ENCODE results near the gene ITSN2.

The ITSN2 gene

DNA sequence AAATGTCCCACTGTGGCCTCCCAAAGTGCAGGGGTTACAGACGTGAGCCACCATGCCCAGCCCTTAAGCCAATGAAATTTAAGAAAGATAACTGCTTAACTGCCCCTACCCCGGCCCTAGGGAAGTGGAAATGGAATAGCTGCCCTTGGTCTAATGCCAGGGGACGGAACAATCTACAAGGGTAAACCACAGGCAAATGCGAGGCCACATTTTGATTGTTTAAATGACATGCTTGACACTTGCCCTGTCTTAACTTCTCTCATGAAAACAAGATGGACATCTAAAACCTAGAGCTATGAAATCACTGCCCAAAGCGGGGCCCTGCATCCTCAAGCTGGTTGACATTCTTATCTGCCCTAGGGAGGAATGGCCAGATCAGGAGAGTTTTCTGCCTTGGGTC lies 5.5 kb upstream of the ITSN2 start:
- ATAC-seq: no peak
- TF ChIP-seq CSDC2 (CRISPR knock-in tag; IDR thresholded peaks at IDR 0.05) (no peak), TCF4 (CRISPR knock-in tag; IDR thresholded peaks at IDR 0.05; ENCODE audit: borderline replicate concordance) (no peak), RARB (CRISPR knock-in tag; IDR thresholded peaks at IDR 0.05) (no peak), ZNF565 (CRISPR knock-in tag; conservative IDR thresholded peaks at IDR 0.05; ENCODE audit: low read depth) (no peak), ZNF70 (CRISPR knock-in tag; IDR thresholded peaks at IDR 0.05) (no peak), BACH2 (CRISPR knock-in tag; IDR thresholded peaks at IDR 0.05; ENCODE audit: borderline replicate concordance) (no peak), GLIS3 (CRISPR knock-in tag; IDR thresholded peaks at IDR 0.05) (no peak), ISL1 (CRISPR knock-in tag; IDR thresholded peaks at IDR 0.05) (no peak), ESRRG (CRISPR knock-in tag; IDR thresholded peaks at IDR 0.05) (no peak), ZFP30 (CRISPR knock-in tag; IDR thresholded peaks at IDR 0.05) (no peak), ZFP3 (CRISPR knock-in tag; IDR thresholded peaks at IDR 0.05) (no peak), ARNTL (CRISPR knock-in tag; IDR thresholded peaks at IDR 0.05; ENCODE audit: borderline replicate concordance, low read depth) (no peak), TOX (CRISPR knock-in tag; IDR thresholded peaks at IDR 0.05; ENCODE audit: borderline replicate concordance) (no peak), ZNF8 (CRISPR knock-in tag; IDR thresholded peaks at IDR 0.05) (no peak), OSR1 (CRISPR knock-in tag; IDR thresholded peaks at IDR 0.05) (no peak)
- TF ChIP-seq, protein P1, sequence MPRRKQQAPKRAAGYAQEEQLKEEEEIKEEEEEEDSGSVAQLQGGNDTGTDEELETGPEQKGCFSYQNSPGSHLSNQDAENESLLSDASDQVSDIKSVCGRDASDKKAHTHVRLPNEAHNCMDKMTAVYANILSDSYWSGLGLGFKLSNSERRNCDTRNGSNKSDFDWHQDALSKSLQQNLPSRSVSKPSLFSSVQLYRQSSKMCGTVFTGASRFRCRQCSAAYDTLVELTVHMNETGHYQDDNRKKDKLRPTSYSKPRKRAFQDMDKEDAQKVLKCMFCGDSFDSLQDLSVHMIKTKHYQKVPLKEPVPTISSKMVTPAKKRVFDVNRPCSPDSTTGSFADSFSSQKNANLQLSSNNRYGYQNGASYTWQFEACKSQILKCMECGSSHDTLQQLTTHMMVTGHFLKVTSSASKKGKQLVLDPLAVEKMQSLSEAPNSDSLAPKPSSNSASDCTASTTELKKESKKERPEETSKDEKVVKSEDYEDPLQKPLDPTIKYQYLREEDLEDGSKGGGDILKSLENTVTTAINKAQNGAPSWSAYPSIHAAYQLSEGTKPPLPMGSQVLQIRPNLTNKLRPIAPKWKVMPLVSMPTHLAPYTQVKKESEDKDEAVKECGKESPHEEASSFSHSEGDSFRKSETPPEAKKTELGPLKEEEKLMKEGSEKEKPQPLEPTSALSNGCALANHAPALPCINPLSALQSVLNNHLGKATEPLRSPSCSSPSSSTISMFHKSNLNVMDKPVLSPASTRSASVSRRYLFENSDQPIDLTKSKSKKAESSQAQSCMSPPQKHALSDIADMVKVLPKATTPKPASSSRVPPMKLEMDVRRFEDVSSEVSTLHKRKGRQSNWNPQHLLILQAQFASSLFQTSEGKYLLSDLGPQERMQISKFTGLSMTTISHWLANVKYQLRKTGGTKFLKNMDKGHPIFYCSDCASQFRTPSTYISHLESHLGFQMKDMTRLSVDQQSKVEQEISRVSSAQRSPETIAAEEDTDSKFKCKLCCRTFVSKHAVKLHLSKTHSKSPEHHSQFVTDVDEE (CRISPR knock-in tag; IDR thresholded peaks at IDR 0.05): no peak
- TF ChIP-seq, protein P2, sequence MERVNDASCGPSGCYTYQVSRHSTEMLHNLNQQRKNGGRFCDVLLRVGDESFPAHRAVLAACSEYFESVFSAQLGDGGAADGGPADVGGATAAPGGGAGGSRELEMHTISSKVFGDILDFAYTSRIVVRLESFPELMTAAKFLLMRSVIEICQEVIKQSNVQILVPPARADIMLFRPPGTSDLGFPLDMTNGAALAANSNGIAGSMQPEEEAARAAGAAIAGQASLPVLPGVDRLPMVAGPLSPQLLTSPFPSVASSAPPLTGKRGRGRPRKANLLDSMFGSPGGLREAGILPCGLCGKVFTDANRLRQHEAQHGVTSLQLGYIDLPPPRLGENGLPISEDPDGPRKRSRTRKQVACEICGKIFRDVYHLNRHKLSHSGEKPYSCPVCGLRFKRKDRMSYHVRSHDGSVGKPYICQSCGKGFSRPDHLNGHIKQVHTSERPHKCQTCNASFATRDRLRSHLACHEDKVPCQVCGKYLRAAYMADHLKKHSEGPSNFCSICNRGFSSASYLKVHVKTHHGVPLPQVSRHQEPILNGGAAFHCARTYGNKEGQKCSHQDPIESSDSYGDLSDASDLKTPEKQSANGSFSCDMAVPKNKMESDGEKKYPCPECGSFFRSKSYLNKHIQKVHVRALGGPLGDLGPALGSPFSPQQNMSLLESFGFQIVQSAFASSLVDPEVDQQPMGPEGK (CRISPR knock-in tag; IDR thresholded peaks at IDR 0.05; ENCODE audit: borderline replicate concordance): no peak

DNA sequence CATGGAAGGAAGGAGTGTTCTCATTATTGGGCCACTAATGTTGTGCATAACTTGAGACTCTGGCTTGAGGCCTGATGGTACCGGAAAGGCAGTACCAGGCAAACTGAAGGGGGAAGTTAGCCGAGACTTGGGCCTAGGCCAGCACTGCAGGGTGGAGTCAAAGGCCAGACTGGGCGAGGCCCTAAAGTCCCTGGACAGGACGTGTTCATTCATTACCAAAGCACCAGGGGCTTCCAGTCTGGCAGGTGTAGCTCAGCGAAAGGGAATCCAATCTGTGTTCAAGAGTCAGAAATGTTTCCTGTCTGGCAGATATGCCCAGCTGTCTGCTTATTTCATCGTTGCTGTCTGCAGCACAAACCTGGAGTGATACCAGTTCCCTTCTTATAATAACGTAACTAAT lies 4.7 kb upstream of the ITSN2 start:
- peak; percentile 58 for TF ChIP-seq ISL1 (CRISPR knock-in tag; IDR thresholded peaks at IDR 0.05)
- TF ChIP-seq ZFP30 (CRISPR knock-in tag; IDR thresholded peaks at IDR 0.05): no peak
- ATAC-seq: no peak

DNA sequence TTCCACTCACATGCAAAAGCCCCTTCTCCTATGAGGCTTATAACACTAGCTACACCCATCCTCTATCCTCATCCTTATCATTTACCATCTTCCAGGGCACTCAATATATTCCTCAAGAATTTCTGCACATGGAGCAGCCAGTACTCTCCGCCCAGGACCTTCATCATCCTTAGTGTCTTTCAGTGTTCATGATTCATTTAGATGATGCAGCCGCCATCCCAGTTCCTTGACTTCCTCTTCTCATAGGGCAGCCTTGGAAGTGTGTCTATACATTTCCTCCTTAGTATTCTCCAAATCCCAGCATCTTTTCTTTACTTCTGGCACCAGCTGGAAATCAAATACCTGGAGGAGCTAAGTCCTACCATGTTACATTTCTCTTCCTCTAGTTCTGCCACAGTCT lies 3.0 kb upstream of the ITSN2 start:
- ATAC-seq: no peak
- no peak for TF ChIP-seq GLIS3 (CRISPR knock-in tag; IDR thresholded peaks at IDR 0.05)
- no peak for TF ChIP-seq SNAI2 (CRISPR knock-in tag; IDR thresholded peaks at IDR 0.05)
- TF ChIP-seq ZFP3 (CRISPR knock-in tag; IDR thresholded peaks at IDR 0.05): no peak
- TF ChIP-seq ESRRG (CRISPR knock-in tag; IDR thresholded peaks at IDR 0.05): no peak
- TF ChIP-seq ZNF565 (CRISPR knock-in tag; conservative IDR thresholded peaks at IDR 0.05; ENCODE audit: low read depth): no peak
- TF ChIP-seq, protein P2 (CRISPR knock-in tag; IDR thresholded peaks at IDR 0.05; ENCODE audit: borderline replicate concordance): no peak
- TF ChIP-seq, protein P1 (CRISPR knock-in tag; IDR thresholded peaks at IDR 0.05): no peak
- TF ChIP-seq ZFP30 (CRISPR knock-in tag; IDR thresholded peaks at IDR 0.05): no peak
- no peak for TF ChIP-seq PPARA (CRISPR knock-in tag; IDR thresholded peaks at IDR 0.05; ENCODE audit: borderline replicate concordance)
- no peak for TF ChIP-seq ISL1 (CRISPR knock-in tag; IDR thresholded peaks at IDR 0.05)
- no peak for TF ChIP-seq TCF4 (CRISPR knock-in tag; IDR thresholded peaks at IDR 0.05; ENCODE audit: borderline replicate concordance)
- no peak for TF ChIP-seq CSDC2 (CRISPR knock-in tag; IDR thresholded peaks at IDR 0.05)
